GM19397 (cell line): ENCODE data around the gene PFDN4.
A peak's percentile ranks its signal among the peaks of the same experiment; 100 is the strongest.
"Not testable (repeated sequence)": the region's sequence is repeated elsewhere in the genome, so short reads cannot be mapped to it uniquely, and the experiment has no call there.

Experiments used
- ATAC-seq: cut with Tn5 transposase; IDR thresholded peaks from one replicate; pipeline ENCODE4 v1.9.1; 2021; ENCODE audit warnings: mild to moderate bottlenecking, moderate library complexity; ENCODE audit not compliant: unreplicated experiment

PFDN4 gene

DNA sequence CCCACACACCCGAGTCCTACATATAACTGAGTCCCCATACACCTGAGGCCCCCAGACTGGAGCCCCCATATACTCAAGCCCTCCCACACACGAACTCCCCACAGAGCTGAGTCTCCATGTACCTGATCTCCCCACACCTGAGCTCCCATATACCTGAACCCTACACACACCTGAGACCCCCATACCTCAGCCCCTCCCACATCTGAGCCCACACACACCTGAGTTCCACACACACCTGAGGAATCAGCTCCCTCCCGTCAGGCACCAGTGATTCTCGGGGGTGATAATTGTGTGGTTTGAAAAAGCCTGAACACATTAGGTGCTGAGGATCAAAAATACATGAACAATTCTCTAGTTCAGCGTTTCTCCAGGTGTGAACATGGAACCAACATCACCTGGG lies 15.4 kb downstream of the PFDN4 start:
- no peak for ATAC-seq

DNA sequence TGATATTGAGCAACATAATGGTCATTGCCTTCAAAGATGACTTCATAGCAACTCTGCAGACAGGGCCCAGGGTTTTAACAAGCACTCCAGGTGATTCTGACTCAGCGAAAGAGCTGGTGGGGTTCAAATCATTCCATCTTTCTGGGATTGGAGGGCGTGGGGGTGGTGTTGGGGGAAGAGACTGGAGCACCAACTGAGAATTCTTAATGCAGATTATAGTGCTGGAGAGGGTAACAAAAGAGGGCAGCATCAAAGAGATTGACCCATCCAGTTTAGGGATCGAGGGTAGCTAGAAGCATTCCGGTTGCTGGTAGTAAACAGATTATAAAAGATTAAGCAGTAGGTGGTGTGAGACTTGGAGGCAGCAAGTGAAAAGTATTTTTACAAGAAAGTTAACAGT lies 15.9 kb downstream of the PFDN4 start:
- ATAC-seq, result no peak

DNA sequence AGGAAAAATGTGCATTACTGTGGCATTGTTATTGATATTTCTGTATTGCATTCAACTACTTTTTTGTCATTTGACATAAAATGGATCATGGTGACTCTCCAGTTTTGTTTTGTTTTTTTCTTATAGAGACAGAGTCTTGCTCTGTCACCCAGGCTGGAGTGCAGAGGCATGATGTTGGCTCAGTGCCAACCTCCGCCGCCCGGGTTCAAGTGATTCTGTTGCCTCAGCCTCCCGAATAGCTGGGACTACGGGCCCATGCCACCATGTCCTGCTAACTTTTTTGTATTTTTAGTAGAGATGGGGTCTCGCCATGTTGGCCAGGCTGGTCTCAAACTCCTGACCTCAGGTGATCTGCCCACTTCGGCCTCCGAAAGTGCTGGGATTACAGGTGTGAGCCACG lies 16.8 kb downstream of the PFDN4 start:
- ATAC-seq, result not testable (repeated sequence)

DNA sequence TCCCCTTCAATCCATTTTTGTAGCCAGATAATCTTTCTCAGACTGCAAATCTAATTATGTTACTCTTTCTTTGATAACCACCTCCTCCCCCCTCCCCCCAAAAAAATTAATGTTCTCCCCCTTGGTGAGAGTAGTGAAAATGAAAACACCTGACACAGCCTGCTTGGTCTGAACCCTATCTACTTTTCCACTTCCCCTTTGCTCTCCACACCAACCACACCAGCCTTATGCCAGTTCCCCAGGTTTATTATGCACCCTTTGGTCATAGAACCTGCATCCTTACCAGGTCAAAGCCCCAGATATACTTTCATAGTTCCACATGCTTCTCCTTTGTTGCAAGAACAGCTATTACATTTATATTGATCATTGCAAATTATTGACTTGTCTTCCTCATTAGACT lies 19.4 kb downstream of the PFDN4 start:
- peak; percentile 84 for ATAC-seq

DNA sequence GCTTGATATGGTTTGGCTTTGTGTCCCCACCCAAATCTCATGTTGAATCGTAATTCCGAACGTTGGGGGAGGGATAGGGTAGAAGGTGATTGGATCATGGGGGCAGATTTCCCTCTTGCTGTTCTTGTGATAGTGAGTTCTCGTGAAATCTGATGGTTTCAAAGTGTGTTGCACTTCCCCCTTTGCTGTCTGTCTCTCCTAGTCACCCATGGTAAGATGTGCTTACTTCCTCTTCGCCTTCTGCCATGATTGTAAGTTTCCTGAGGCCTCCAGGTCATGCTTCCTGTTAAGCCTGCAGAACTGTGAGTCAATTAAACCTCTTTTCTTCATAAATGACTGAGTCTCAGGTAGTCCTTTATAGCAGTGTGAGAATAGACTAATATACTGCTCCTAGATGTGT lies 19.9 kb downstream of the PFDN4 start:
- peak; percentile 14 for ATAC-seq

DNA sequence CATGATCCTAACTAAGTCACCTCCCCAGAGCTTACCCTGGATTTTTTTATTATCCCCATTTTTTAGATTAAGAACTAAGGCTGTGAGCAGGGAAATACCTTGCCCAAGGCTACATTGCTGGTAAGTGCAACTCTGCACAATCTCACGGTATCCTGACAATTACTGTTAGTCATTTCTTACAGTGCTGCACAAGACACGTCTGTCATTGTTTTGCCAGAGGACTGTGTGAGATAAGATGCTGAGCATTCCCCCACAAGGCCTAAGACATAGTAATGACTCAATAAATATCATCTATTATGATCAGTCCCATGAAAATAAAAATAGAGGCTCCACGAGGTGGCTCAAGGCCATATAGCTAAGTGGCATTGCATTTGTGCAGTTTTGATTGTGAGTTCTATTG lies 21.0 kb downstream of the PFDN4 start:
- ATAC-seq, result no peak

DNA sequence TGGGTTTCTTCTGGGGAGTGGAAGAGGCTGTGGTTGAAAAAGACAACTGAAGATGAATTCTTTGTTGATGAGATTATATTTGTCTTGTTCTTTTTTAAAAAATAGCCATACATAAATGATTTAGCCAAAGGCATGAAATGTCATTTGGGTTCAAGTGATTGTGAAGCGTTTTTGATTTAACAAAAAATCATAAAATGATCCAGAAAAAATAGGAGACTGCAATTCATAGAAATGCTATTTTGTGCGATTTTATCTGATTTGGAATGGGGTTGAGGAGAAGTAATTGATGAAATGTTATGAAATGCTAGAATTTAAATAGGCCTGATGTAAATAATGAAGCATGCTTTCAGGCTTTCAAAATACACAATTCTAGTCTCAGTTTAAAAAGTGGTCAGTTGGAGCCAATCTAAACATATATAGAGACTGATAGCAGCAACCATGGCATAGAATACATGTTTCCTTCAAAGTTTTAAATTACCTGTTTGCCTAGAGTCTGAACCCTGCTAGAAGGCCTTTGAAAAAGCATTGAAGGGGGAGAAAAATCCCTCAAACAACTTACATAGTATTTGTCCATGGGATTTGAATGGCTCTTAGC lies 21.8 kb downstream of the PFDN4 start:
- ATAC-seq, result no peak

DNA sequence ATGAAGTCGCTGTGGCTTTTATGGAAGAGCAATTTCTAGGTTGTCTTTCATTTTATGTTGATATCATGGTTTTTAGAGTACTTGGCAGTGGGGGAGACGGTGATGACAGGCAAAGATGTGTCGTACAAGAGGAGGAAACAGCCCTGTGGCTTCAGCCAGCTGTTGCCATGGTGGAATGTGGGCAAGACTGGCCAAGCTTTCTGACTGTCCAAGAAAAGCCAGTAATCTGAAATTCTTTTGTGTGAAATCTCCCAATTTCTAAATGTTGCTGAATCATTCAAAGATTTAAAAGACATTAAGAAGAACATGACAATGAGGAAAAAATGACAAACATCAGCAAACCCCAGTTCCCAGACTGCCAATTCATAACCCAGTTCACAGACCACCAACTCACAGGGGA lies 23.1 kb downstream of the PFDN4 start:
- no peak for ATAC-seq

DNA sequence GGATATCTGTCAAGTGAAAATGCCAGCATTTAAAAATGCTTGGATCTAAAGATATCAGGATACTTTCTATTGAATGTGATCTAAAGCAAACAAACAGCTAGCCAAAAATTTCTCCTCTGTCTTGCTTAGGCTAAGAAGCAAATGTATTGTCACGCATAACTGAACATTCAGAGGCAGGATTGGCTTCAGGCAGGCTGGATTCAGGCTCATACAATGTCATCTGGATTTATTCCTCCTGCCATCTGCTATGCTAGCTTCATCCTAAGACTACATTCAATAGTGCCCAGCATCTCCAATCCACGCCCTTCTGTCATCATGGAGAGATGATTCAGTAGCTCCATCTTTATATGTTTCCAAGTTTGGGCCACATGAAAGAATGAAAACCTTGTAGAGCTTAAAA lies 27.1 kb downstream of the PFDN4 start:
- ATAC-seq, result no peak

DNA sequence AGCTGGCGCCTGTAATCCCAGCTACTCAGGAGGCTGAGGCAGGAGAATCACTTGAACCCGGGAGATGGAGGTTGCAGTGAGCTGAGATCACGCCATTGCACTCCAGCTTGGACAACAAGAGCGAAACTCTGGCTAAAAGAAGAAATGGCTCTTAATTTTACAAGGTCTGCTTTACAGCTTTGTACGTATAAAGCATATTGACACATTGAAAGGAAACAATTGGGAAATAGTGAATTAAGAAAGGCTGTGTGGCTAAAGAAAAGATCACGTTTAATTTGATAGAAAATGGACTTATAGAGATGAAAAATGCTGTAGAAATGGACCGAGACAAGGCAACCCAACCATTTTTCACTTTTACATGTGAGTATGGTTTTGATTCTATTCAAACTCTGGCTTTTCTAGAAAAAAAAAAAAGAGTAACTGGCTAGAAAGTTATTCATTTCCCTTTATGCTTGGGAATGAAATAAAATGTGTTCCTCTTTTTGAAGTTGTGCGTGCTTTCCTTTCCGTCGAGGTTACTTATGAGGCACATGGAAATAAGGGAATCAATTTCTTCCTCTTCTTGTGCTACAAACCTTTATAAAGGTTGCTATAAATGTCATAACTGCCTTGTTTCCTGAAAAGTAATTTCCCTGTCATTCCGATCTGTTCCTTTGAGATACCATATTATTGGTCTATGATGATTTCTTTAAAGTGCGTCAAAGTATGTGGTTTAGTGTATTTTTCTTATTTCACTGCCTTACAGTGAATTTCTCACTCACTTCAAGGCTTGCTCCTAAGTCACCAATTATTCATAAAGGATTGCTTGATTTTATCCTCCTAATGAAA lies 29.4 kb downstream of the PFDN4 start:
- ATAC-seq, result no peak

DNA sequence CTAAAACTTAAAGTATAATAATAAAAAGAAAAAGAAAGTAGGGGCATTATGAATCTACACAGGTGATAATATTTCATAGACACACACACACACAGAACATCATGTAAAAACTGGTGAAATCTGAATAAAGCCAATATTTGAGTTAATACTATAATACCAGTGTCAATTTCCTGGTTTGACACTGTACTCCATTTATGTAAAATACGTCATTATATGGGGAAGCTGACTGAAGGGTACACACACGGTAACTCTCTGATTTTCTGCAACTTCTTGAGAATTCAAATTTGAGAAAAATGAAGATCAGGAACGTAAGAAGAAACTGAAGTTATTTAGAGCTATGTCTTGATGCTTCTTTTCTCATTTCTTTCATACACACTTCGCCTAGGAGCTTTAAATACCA lies 36.2 kb downstream of the PFDN4 start:
- ATAC-seq, result no peak

DNA sequence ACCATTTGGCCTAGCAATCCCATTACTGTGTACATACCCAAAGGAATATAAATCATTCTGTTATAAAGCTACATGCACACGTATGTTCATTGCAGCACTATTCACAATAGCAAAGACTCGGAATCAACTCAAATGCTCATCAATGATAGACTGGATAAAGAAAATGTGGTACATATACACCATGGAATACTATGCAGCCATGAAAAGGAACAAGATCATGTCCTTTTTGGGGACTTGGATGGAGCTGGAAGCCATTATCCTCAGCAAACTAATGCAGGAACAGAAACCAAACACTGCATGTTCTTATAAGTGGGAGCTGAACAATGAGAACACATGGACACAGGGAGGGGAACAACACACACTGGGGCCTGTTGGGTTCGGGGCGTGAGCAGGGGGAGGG lies 40.8 kb downstream of the PFDN4 start:
- not testable (repeated sequence) for ATAC-seq

DNA sequence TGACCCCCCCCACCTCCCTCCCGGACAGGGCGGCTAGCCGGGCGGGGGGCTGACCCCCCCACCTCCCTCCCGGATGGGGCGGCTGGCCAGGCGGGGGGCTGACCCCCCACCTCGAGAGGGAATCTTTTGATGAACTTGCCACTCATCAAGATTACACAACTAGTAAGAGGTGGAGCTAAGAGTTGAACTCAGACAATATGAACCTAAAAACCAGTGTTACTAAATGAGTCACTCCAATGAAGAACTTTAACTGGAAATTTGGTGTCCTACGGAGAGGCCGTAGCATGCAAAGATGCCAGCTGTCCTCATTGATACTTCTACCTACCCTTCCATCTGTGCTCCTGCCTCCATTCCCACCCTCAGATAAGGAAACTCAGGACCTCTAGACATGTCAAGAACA lies 42.8 kb downstream of the PFDN4 start:
- no peak for ATAC-seq

DNA sequence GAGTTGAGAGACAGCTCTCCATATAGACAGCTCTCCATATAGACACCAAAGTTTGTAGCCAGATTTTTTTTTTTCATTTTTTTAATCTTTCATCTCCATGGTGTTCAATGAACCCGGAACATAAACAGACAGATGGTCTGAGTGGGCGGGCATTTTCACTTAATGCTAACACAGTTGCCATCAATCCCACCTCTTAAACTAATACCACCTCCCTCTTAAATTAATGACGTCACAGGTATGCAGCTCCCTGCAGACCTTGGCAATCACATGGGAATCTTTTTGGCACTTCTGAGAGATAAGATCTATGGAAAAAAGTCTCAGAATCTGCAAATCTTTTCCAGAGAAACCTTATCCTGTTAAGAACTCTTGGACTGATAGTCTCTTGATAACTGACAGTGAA lies 43.2 kb downstream of the PFDN4 start:
- no peak for ATAC-seq

DNA sequence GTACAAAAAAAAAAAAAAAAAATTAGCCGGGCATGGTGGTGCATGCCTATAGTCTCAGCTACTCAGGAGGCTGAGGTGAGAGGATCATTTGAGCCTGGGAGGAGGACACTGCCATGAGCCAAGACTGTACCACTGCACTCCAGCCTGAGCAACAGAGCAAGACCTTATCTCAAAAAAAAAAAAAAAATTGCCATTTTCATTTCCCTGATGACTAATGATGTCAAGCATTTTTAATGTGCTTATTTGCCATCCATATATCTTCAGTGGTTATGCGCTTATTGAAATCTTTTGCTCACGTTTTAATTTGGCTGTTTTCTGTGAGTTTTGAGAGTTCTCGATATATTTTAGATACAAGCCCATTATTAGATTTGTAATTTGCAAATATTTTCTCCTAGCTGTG lies 46.7 kb downstream of the PFDN4 start:
- ATAC-seq, result no peak

DNA sequence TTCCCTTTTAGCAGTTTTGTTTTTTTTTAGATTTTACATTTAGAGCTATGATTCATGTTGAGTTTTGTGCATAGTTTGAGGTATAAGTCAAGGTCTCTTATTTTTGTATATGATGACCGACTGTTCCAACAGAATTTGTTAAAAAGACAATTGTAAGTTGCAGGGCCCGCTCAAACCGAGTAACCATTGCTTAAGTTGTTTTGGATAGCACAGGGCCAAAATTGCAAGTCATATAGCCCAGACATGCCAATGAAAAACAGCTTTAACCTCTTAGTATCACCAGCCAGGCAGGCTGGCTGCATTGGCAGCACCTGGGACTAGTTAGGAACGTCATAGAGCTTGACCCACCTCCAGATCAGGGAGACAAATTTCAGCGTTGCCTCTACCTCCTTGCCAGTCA lies 47.3 kb downstream of the PFDN4 start:
- ATAC-seq, result no peak

DNA sequence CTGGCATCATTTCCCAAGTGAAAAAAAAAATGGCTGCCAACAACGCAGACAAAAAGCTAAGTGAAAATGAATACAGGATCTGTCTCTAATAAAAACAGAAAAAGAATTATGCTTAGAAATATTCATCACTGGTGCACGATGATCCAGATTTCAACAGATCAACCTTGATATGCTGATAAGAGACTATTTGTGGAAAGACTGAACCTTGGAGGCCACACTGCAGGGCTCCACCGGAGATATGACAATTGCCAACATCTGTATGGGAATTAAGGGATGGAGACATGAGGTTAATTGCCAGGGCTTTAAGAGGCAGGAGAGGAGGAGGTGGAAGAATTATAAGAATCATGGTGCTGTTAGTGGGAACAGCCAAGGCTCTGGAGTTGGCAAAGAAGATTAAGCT lies 48.3 kb downstream of the PFDN4 start:
- no peak for ATAC-seq

DNA sequence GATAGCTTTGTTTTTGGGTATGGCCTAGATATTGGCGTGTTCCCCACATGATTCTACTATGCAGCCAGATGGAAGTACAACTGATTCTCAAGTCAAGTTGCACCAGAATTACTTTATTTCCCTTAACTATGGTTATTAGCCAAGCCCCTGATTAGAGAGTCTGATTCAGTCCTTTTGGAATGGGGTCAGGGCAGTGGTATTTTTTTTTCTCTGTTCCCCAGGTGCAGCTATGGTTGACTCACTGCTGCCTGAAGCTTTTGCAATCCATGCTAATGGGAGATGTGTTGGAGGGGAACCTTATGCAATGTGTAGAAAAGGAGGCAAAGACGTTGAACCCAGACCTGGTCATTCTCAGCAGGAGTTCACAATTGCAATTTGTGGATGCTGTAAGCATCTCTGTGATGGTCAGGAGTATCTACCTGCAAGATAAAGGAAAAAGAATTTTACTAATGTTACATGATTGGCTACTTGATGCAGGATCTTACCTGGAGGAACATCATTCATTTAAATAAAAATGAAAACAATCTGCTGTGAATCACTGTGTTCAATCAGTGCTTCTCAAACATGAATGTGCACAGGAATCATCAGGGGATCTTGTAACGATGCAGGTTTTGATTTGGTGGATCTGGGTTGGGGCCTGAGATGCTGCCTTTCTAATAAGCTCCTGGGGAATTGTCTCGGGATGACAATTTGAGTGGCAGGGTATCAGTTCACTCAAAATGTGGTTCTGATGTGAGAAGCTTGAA lies 49.4 kb downstream of the PFDN4 start:
- no peak for ATAC-seq

DNA sequence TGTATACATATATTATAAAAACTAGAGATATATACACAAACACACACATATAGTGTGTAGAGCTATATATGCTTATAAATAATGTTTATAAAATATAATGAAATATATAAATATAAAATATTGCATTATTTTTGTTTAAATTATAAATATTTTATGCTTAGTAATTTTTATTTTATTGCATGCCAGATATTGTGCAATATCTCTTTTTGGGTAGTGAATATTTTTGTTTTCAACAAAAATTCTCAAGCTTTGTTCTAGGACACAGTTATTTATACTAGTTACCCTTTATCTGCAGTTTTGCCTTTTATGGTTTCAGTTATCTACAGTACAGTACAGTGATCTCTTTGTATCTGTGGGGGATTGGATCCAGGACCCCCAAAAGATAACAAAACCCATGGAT lies 52.2 kb downstream of the PFDN4 start:
- ATAC-seq, result no peak

DNA sequence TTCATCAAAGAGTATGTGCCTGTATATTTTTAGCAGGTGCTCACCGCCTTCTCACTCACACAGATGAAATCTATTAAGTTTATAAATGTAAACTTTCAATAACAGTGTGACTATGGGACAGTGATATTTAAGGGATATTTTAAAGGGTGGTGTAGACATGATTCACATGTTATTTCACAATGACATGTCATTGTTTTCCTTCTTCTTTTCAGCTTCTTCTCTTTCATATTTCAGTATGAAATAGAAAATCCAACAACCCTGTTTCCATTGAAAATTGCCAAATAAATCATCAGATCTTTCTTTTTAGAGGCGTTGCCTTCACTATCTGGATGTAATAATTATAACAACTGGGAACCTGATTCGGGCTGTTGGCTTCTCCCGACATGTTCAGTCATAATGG lies 54.8 kb downstream of the PFDN4 start:
- ATAC-seq, result no peak

DNA sequence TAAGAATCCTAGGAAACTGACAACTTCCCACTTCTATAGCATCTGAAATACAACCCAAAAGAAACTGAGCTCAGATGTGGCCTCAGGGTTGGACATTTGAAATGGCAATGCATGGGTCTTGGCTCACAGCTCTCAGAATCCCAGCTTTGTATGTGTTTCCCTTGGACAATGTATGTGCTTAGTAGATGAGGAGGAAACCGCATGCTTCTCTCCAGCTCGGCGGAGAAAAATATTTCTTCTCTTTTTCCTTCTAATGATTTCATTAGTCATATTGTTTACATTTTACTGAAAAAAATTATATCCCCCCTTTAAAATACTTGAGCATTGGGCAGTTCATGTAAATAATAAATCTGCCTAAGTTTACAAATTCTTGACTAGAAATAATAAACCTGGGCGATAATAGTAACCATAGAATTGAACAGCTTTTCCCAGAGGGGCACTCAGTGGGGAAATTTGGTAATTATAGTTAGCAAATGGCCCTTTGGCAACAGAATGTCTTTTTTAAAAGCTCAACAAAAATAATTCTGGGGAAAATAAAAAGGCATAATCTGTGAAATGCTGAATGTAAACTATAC lies 55.3 kb downstream of the PFDN4 start:
- no peak for ATAC-seq

DNA sequence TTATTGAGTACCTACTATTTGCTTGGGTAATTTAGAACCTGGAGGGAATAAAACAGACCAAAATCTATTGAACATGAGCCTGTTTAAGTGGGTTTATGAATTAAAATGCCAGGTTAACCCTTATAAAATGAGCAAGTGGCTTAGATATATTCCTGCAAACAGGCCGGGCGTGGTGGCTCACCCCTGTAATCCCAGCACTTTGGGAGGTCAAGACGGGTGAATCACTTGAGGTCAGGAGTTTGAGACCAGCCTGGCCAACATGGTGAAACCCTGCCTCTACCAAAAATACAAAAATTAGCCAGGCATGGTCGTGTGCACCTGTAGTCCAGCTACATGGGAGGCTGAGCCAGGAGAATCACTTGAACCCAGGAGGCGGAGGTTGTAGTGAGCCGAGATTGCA lies 57.9 kb downstream of the PFDN4 start:
- not testable (repeated sequence) for ATAC-seq
